GM19351 (cell line): ENCODE data around the gene BCL6B.
A peak's percentile ranks its signal among the peaks of the same experiment; 100 is the strongest.
"Not testable (repeated sequence)": the region's sequence is repeated elsewhere in the genome, so short reads cannot be mapped to it uniquely, and the experiment has no call there.

Experiments used
- ATAC-seq: cut with Tn5 transposase; IDR thresholded peaks from one replicate; pipeline ENCODE4 v1.9.1; 2021; ENCODE audit warnings: mild to moderate bottlenecking, moderate library complexity; ENCODE audit not compliant: unreplicated experiment

The BCL6B gene

DNA sequence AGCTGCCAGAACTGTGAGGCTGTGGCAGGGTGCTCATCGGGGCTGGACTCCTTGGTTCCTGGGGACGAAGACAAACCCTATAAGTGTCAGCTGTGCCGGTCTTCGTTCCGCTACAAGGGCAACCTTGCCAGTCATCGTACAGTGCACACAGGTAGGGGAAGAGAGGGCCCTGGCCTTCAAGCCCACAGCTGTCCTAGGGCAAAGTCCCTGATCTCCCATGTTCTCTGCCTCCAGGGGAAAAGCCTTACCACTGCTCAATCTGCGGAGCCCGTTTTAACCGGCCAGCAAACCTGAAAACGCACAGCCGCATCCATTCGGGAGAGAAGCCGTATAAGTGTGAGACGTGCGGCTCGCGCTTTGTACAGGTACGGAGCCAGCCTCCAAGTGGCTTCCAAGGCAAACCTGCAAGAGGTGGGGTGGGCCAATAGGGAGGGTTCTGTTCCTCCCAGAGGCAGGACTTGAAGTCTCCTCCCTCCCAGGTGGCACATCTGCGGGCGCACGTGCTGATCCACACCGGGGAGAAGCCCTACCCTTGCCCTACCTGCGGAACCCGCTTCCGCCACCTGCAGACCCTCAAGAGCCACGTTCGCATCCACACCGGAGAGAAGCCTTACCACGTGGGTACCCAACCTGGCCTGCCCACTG, 3.7 kb downstream of the BCL6B start:
- no peak for ATAC-seq

DNA sequence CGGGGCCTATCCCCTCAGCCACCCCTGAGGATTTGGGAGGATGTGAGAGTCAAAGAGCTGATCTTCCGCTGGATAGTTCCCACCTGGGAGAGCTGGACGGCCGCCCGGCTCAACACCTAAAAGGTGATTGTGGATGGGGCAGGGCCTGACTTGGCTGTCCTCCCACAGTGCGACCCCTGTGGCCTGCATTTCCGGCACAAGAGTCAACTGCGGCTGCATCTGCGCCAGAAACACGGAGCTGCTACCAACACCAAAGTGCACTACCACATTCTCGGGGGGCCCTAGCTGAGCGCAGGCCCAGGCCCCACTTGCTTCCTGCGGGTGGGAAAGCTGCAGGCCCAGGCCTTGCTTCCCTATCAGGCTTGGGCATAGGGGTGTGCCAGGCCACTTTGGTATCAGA, 4.5 kb downstream of the BCL6B start:
- ATAC-seq, result no peak

DNA sequence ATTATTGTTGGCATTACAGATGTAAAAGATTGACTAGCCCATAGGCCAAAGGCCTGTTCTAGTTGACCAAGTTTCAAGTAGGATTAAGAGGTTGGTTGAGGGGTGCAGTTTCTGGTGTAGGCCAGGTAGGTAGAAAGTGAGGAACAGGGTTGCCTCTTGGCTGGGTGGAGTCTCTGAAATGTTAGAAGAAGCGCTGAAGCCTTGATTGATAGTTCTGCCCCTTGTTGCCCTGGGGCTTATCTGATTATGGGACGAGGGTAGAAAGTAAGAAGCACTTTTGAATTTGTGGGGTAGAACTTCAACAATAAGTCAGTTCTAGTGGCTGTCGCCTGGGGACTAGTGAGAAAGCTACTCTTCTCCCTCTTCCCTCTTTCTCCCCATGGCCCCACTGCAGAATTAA, 6.2 kb downstream of the BCL6B start:
- ATAC-seq, result no peak

DNA sequence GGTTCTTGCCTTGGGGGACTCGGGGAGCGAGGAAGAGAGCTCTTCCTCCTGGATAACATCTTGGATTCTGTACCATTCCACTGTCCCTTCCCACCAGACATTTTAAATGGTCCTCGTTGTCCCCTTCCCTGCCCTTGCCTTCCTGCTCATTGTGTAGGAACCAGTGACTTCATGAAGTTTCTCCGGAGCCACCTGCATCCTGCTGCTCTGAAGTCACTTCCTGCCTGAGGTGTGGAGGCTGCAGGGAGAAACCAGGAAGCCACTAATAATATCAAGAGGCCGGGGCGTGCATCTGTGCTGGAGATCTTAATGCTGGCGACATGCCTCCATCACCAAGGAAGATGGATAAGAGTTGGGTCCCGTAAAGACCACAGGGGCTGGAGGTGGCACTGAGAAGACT, 6.8 kb downstream of the BCL6B start:
- no peak for ATAC-seq

DNA sequence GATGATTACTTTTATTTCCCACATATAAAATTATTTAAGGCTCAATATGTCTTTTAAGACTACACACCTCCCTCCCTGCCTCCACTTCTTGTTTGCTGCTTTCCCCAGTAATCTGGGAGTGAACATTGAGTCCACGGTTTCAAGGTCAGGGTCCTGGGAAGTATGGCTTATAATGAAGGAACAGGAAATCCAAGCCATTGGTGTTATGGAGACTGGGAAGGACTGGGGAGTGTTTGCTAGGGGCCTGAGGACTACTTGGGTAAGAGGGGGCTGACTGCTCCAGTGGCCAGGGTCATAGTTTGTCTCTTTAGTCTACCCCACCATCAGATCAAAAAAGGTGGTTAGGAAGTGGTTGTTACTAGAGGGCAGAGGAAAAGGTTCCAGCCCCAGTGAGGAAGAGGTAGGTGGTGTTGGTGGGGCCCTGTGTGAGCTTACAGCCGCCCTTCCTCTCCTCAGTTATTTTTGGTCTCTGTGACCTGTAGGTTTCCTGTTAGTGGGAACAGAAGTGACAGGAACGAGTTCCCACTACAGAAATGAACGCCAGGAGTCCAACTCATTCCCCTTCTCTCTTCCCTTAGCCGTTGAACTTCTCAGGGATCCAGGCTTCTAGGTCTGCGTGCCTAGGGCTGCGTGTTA, 12.2 kb downstream of the BCL6B start:
- no peak for ATAC-seq

DNA sequence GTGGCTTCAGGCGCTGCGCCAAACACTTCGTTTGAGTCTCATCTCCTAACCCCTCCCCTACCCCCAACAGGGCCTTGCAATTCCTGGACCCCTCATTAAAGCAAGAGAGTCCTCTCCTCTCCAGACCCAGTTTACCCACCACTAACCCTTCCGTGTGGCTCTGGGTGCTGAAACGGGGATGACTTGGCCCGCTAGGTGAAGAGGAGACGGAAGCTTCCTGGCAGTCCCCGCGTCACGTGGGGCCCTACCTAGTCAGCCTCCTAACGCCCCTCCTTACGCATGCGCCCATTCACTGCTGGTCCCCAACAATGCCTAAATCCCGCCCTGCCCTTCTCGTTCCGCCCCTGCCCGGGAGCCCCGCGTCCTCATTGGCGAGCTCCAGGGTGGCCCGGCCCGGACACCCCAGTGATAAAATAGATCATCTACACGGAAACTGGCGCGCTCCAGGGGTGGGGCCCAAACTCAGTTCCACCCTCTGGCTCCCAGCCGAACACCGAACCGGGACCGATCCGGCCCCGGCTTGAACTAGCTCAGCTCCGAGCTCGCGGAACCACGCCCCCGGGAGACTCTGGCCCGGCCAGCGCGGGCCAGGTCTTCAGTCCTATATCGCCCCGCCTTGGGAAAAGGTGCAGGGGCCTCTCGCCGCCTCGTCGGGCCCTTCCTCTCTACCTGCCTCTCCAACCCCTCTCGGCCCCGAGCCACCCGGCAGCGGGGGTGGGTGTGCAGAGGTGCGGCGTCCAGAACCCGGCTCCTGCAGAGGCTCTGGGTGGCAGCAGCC, 12.9 kb downstream of the BCL6B start, which contains the start of gene SLC16A13:
SLC16A13 (plus strand) TSS at position 425 of the 778 bp plus-strand sequence. CDS start 368 bp downstream, outside the sequence.
- peak; percentile 88 for ATAC-seq

DNA sequence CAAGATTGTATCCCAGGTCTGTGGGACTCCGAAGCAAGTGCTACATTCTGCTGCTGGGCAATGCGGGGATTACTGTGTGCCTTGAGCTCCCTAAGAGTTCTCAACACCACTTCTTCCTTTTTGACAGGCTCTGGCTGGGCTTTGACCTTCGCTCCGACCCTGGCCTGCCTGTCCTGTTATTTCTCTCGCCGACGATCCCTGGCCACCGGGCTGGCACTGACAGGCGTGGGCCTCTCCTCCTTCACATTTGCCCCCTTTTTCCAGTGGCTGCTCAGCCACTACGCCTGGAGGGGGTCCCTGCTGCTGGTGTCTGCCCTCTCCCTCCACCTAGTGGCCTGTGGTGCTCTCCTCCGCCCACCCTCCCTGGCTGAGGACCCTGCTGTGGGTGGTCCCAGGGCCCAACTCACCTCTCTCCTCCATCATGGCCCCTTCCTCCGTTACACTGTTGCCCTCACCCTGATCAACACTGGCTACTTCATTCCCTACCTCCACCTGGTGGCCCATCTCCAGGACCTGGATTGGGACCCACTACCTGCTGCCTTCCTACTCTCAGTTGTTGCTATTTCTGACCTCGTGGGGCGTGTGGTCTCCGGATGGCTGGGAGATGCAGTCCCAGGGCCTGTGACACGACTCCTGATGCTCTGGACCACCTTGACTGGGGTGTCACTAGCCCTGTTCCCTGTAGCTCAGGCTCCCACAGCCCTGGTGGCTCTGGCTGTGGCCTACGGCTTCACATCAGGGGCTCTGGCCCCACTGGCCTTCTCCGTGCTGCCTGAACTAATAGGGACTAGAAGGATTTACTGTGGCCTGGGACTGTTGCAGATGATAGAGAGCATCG, 15.4 kb downstream of the BCL6B start:
- ATAC-seq, result no peak

DNA sequence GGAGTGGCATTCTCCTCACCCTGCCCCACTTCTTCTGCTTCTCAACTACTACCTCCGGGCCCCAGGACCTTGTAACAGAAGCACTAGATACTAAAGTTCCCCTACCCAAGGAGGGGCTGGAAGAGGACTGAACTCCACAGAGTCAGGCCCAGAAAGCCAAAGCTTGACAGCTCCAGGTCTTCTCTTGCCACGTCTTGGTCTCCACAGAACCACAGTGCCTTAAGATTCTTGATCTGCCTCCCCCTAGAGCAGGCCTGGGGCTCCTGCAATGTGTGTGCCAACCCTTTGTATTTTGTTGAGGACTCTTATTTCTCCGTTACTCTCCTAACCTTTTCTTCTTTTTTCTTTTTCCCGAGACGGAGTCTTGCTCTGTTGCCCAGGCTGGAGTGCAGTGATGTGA, 17.0 kb downstream of the BCL6B start:
- no peak for ATAC-seq

DNA sequence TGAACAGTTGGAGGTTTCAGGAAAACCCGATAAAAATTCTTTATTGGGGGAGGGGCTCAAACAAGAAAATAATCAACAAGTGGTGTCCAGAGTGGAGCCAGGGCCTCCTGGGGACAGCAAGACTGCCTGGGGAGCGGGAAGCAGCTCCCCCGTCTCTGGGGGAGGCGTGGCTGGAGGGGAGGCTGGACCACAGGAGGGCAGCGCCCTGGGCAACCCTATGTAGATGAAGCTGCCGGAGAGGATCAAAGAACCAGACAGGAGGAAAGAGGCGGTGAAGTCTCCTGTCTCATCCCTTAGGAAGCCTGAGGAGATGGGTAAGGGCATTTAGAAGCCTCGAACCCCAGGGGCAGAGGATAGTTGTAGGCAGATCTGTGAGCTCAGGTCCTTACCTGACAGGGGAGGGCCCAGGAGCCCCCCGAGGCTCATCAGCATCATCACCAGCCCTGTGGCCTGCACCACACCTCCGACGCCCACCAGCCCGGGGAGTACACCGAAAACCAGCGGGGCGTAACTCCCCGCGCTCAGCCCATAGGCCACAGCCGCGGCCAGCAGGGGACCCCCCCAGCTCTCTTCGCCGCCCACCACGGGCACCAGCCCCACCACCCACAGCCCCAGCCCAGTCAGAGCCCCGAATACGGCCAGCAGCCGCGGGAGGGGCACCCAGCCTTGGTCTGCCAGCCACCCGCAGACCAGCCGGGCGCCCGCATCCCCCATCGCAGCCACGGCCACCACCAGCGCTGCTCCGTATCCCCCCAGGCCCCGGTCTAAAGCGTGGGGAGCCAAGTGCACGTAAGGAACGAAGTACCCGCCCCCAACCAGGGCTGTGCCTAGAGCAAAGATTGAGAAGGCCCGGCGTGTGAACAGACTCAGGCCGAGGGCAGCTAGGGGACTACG, 19.0 kb downstream of the BCL6B start:
- ATAC-seq, result no peak

DNA sequence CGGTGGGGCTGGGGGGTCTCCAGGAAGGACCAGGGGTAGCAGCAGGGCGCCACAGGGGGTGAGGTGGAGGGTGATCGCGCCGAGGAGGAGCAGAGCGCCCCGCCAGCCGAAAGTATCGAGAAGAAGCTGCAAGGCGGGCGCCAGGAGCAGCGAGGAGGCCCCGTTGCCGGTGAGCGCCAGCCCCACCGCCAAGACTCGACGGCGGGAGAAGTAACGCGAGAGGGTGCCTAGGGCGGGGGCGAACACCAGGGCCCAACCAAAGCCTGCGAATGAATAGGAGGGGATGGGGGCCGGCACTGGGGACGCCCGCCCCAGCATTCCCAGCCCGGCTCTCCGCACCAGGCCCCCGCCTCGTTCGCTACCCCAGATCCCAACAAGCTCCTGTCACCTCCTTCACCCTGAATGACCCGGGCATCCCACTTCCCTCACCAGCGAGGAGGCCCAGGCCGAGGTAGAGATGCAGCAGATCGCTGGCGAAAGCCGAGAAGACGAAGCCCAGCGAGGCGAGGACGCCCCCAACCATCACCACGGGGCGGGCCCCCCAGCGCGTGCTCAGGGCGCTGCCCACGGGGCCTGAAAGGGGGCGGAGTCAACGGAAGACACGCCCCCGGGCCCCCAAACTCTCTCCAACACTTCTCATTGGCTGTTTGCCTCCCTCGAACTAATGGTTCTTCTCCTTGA, 19.8 kb downstream of the BCL6B start:
- ATAC-seq, result no peak

DNA sequence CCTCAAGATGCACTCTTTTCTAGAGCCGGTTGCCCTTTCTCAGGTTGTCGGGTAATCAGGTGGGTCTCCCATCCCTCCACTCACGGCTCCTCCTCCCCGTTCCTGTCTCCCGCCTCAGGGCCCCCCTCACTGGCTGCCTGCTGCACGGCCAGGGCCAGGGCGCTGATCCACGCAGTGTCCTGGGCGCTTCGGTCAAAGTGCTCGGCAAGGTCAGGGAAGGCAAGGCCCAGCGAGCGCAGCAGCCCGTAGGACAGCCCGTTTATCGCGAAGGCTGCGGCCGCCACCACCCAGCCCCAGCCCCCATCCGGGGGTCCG, 20.3 kb downstream of the BCL6B start:
- ATAC-seq, result no peak

DNA sequence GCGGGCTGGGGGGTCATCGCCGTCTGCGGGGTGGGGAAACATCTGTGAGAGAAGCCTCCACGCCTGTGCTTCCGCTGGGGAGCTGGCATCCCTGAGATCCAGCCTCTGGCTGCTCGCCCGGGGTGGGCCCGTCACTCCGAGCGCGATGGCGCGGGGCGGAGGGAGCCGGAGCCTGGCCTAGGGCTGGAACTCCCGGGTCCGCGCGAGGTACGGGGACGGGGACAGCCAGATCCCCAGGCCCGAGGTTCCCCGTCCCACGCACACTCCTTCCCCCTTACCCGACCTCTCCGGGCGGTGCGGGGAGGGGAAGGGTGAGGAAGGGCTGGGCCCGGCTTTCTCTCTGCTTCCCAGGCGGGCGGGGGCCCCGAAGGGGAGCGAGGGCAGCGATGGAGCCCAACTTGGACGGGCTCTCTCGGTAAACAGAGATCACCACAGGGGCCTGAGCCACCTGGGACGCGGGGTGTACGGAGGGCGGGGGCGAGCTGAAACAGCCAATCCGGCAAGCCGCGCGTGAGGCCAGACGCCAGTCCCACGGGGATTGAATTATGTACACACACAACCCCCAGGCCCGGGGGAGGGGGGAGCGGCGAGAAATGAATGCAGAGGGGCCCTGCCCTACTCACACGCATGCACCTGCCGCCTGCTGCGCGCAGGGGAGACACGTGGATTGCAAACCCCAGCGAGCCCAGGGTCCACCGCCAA, 20.8 kb downstream of the BCL6B start, which contains the start of gene SLC16A11:
SLC16A11 (minus strand) TSS at position 596 of the 702 bp plus-strand sequence; CDS start at position 17, 579 bp downstream.
- no peak for ATAC-seq

DNA sequence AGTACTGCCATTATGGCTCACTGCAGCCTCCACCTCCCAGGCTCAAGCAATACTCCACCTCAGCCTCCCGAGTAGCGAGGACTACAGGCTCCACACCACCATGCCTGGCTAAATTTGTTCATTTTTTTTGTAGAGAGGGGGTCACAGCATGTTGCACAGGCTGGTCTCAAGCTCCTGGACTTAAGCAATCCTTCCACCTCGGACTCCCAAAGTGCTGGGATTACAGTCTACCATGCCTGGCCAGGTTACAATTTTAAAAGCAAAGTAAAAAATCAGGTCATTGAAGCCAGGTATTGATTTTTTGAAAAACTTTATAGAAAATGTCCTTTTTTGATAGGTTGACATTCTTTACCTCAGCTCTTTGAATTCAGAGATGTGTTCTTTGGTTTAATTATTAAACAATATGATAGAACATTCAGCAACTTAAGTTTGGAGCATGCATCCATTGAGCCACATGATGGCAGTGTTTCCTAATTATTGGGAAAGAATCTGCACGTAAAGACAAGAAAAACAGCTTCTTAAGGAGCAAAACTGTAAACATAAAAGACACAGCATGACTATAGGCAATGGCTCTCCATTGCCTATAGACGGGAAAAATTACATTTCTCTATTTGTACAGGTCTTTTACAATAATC, 22.8 kb downstream of the BCL6B start:
- no peak for ATAC-seq

DNA sequence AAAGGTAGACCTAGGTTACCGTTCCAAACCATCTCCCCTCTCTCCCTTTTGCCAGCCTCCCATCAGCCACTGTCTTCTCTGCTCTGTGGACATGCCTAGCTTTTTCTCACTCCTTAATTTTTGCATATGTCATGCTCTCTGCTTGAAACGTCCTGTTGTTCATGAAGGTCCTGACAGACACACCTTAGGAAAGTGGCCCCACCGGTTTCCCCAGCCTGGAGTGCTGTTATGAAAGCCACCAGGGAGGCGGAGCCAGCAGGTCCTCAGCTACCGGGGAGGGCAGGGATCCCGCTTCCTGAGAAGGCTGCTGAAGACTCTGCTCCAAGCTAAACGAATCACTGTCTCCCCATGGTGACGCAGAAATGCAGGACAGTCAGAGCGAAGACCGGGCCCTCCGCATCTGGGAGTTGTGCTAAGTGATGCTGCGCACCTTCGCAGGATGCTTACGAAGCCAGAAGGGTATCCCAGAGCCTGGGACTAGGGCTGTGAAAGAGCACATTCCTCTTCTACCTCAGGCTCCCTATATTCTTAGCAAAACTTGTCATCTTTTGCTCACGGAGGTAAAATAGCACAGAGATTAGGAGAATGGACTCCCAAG, 23.4 kb downstream of the BCL6B start:
- ATAC-seq, result no peak

DNA sequence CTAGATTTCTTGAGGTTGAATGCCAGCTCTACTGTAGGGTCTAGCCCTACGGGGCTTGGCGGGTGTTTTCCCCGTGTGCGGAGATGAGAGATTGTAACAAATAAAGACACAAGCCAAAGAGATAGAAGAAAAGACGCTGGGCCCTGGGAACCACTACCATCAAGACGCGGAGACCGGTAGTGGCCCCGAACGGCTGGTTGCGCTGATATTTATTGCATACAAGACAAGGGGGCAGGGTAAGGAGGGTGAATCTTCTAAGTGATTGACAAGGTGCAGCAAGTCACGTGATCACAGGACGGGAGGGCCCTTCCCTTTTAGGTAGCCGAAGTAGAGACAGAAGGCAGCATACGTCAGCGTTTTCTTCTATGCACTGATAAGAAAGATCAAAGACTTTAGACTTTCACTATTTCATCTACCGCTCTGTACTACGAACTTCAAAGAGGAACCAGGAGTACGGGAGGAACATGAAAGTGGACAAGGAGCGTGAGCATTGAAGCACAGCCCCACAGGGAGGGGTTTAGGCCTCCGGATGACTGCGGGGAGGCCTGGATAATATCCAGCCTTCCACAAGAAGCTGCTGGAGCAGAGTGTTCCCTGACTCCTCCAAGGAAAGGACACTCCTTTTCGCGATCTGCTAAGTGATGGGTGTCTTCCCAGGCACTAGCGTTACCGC, 24.0 kb downstream of the BCL6B start:
- ATAC-seq, result not testable (repeated sequence)

DNA sequence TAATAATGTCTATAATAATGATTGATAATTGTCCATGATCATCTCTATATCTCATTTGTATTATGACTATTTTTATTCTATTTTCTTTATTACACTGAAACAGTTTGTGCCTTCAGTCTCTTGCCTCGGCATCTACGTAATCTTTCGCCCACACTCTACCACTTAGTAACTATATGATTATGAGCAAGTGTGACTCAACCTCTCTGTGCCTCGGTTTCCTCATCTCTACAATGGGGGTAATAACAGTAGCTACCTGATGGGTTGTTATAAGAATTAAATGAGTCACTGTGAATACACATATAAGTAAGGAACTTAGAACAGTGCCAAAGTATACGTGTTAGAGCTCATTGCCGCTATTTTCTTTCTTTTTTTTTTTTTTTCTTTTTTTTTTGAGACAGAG, 24.7 kb downstream of the BCL6B start:
- ATAC-seq, result no peak

DNA sequence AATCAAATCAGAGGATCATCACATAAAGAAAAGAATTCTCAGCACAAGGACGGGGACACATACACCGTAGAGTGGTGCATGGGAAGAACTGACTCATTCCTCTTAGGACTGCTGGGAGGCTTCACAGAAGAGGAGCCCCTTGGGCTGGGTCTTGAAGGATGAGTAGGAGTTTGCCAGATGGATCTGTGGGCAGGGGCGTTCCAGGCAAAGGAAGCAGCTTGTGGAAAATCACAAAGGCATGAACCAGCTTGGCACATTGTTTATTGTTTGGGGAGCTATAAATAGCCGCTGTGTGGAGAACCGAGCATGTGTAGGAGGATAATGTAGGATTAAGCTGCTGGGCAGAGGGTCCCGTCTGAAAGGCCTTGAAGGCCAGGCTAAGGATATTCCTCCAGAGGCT, 26.1 kb downstream of the BCL6B start:
- ATAC-seq, result no peak

DNA sequence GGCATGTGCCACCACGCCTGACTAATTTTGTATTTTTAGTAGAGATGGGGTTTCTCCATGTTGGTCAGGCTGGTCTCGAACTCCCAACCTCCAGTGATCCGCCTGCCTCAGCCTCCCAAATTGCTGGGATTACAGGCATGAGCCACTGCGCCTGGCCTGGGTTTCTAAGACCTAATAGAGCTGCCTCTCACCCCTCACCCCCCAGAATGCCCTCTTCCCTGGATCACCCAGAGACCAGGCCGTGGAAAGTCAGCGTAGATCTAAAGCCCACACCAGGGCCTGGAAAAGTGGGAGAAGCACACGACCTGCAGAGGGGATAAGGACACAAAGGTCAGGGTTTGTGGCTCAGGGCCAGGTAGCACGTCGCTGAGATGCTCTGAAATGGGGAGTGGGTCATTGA, 27.7 kb downstream of the BCL6B start:
- not testable (repeated sequence) for ATAC-seq
